ENCODE data around the gene BSND.
A peak's percentile ranks its signal among the peaks of the same experiment; 100 is the strongest.
"Not testable (repeated sequence)": the region's sequence is repeated elsewhere in the genome, so short reads cannot be mapped to it uniquely, and the experiment has no call there.

Gene BSND

GRCh38 chr1:55012661-55013060, 13.9 kb downstream of the BSND start:
- no peak for DNase-seq (ENCODE audit: low read depth)
- H3K4me3 ChIP-seq (ENCODE audit: low read length) = no peak overlapping the region
- no peak for TF ChIP-seq CTCF (IDR thresholded peaks at IDR 0.05; ENCODE audit: insufficient read depth, low read depth, low read length, missing control alignments)

- H3K4me3 ChIP-seq (ENCODE audit: low read length) = no peak overlapping the region
- no peak for TF ChIP-seq CTCF (IDR thresholded peaks at IDR 0.05; ENCODE audit: insufficient read depth, low read depth, low read length, missing control alignments)
- DNase-seq (ENCODE audit: low read depth) = no peak
Observed at GRCh38 chr1:55015123-55015522, 16.4 kb downstream of the BSND start.

- no peak for TF ChIP-seq CTCF (IDR thresholded peaks at IDR 0.05; ENCODE audit: insufficient read depth, low read depth, low read length, missing control alignments)
- DNase-seq (ENCODE audit: low read depth) = no peak
- H3K4me3 ChIP-seq (ENCODE audit: low read length) = no peak overlapping the region
Observed at GRCh38 chr1:55015731-55016620, 17.2 kb downstream of the BSND start.

- DNase-seq (ENCODE audit: low read depth) = no peak
- no peak for TF ChIP-seq CTCF (IDR thresholded peaks at IDR 0.05; ENCODE audit: insufficient read depth, low read depth, low read length, missing control alignments)
- H3K4me3 ChIP-seq (ENCODE audit: low read length) = no peak overlapping the region
Observed at GRCh38 chr1:55018395-55018794, 19.7 kb downstream of the BSND start.

GRCh38 chr1:55021942-55022546, 23.3 kb downstream of the BSND start:
- DNase-seq (ENCODE audit: low read depth) = peak; percentile 93
- TF ChIP-seq CTCF (IDR thresholded peaks at IDR 0.05; ENCODE audit: insufficient read depth, low read depth, low read length, missing control alignments) = peak; percentile 93
- H3K4me3 ChIP-seq (ENCODE audit: low read length) = no peak overlapping the region

GRCh38 chr1:55024163-55024562, 25.4 kb downstream of the BSND start:
- not testable (repeated sequence) for H3K4me3 ChIP-seq (ENCODE audit: low read length); DNase-seq (ENCODE audit: low read depth)

GRCh38 chr1:55026682-55027081, 27.9 kb downstream of the BSND start:
- not testable (repeated sequence) for DNase-seq (ENCODE audit: low read depth); H3K4me3 ChIP-seq (ENCODE audit: low read length)

GRCh38 chr1:55031098-55031497, 32.4 kb downstream of the BSND start:
- H3K4me3 ChIP-seq (ENCODE audit: low read length); DNase-seq (ENCODE audit: low read depth): not testable (repeated sequence)

All from epithelial cell of esophagus (primary cell).